ENCODE measurements around the gene TKT. TPM values are rescaled to one million over a fixed set of nuclear protein-coding genes. Genes with fewer than 3 reads are reported as not detected.

TKT gene
- polyA plus RNA-seq, 1 donor from 2014 or later = 194 TPM

DNA sequence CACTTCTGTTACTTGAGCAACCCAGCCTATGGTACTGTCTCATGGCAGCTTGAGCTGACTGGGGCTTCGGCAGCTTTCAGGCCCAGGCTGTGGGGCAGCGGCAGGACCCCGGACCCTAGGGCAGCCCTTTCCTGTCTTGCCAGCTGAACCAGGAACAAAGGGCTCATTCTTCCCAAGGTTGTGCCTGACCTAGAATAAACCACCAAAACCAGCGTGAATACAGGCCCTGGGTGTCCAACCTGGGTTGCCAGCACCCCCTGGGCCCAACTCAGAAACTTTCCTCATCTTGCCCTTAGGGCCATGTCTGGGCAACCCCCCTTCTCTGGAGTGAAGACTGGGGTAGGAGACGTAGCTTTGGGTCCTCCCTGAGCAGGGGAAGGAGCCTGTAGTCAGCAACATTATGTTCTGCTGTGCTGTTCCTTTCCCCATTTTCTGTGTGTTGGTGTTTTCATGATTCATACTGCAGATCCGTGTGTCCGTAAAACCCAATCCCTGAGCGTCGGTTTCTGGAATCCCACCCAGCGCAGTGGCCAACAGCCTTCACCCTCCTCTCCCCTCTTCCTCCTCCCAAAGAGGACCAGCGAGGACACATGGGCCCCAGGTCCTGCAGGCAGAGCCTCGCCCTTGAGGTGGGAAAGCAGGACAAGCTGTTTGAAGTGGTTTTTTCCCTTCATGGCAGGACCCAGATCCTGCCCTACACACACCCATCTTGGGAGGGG is 33.5 kb downstream of the TKT start:
- Histone ChIP-seq H3K4me2 (ENCODE audit: low read length) (no peak overlapping the region), H3K27ac (ENCODE audit: low read length) (no peak overlapping the region), H3K27me3 (ENCODE audit: insufficient read depth, low read depth, low read length) (no peaks in the 10 kb centered on the region), H3K36me3 (ENCODE audit: insufficient read depth, low read length) (no peaks in the 10 kb centered on the region), H3K9ac (ENCODE audit: low read length) (no peak overlapping the region), H2AFZ (ENCODE audit: low read depth, low read length) (no peak overlapping the region), H3K79me2 (replicated peaks; ENCODE audit: insufficient read depth, low read length) (no peaks in the 10 kb centered on the region), H3K9me2 (ENCODE audit: insufficient read depth, low read length) (no peaks in the 10 kb centered on the region), H3K9me3 (ENCODE audit: low read length) (no peaks in the 10 kb centered on the region), H4K20me1 (ENCODE audit: insufficient read depth) (no peaks in the 10 kb centered on the region), H3F3A (ENCODE audit: insufficient read depth, low read length, poor library complexity, severe bottlenecking) (no peaks in the 10 kb centered on the region), H3K4me3 (ENCODE audit: low read length) (no peak overlapping the region)
- TF ChIP-seq MXI1 (conservative IDR thresholded peaks at IDR 0.05; ENCODE audit: poor library complexity, severe bottlenecking) (no peak), RAD21 (conservative IDR thresholded peaks at IDR 0.05) (no peak), EZH2 (IDR thresholded peaks at IDR 0.05; ENCODE audit: borderline replicate concordance, insufficient read depth, low read length, poor library complexity, severe bottlenecking) (no peak), TAF1 (IDR thresholded peaks at IDR 0.05; ENCODE audit: low read depth) (no peak), POLR2AphosphoS5 (IDR thresholded peaks at IDR 0.05) (no peak)
- TF ChIP-seq, protein P1, sequence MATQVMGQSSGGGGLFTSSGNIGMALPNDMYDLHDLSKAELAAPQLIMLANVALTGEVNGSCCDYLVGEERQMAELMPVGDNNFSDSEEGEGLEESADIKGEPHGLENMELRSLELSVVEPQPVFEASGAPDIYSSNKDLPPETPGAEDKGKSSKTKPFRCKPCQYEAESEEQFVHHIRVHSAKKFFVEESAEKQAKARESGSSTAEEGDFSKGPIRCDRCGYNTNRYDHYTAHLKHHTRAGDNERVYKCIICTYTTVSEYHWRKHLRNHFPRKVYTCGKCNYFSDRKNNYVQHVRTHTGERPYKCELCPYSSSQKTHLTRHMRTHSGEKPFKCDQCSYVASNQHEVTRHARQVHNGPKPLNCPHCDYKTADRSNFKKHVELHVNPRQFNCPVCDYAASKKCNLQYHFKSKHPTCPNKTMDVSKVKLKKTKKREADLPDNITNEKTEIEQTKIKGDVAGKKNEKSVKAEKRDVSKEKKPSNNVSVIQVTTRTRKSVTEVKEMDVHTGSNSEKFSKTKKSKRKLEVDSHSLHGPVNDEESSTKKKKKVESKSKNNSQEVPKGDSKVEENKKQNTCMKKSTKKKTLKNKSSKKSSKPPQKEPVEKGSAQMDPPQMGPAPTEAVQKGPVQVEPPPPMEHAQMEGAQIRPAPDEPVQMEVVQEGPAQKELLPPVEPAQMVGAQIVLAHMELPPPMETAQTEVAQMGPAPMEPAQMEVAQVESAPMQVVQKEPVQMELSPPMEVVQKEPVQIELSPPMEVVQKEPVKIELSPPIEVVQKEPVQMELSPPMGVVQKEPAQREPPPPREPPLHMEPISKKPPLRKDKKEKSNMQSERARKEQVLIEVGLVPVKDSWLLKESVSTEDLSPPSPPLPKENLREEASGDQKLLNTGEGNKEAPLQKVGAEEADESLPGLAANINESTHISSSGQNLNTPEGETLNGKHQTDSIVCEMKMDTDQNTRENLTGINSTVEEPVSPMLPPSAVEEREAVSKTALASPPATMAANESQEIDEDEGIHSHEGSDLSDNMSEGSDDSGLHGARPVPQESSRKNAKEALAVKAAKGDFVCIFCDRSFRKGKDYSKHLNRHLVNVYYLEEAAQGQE (IDR thresholded peaks at IDR 0.05; ENCODE audit: borderline replicate concordance) = no peak

DNA sequence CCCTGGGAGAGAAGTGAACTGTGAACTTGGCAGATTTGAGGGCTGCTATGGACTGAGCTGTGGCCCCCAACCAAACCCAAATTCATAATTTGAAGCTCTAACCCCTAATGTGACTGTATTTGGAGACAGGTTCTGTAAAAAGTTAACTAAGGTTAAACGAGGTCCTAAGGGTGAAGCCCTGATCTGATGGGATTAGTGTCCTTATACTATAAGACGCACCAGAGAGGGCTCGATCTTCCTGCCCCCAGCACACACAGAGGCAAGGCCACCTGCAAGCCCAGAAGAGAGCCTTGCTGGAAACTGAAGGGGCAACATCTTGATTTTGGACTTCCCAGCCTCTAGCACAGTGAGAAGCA is 34.0 kb downstream of the TKT start:
- TF ChIP-seq MXI1 (conservative IDR thresholded peaks at IDR 0.05; ENCODE audit: poor library complexity, severe bottlenecking) = no peak
- TF ChIP-seq TAF1 (IDR thresholded peaks at IDR 0.05; ENCODE audit: low read depth) = no peak
- no peak for TF ChIP-seq RAD21 (conservative IDR thresholded peaks at IDR 0.05)
- TF ChIP-seq EZH2 (IDR thresholded peaks at IDR 0.05; ENCODE audit: borderline replicate concordance, insufficient read depth, low read length, poor library complexity, severe bottlenecking) = no peak
- TF ChIP-seq SMC3 (conservative IDR thresholded peaks at IDR 0.05; ENCODE audit: poor library complexity) = no peak
- TF ChIP-seq, protein P2, sequence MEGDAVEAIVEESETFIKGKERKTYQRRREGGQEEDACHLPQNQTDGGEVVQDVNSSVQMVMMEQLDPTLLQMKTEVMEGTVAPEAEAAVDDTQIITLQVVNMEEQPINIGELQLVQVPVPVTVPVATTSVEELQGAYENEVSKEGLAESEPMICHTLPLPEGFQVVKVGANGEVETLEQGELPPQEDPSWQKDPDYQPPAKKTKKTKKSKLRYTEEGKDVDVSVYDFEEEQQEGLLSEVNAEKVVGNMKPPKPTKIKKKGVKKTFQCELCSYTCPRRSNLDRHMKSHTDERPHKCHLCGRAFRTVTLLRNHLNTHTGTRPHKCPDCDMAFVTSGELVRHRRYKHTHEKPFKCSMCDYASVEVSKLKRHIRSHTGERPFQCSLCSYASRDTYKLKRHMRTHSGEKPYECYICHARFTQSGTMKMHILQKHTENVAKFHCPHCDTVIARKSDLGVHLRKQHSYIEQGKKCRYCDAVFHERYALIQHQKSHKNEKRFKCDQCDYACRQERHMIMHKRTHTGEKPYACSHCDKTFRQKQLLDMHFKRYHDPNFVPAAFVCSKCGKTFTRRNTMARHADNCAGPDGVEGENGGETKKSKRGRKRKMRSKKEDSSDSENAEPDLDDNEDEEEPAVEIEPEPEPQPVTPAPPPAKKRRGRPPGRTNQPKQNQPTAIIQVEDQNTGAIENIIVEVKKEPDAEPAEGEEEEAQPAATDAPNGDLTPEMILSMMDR (IDR thresholded peaks at IDR 0.05; ENCODE audit: poor library complexity, severe bottlenecking) = no peak
- TF ChIP-seq, protein P1 (IDR thresholded peaks at IDR 0.05; ENCODE audit: borderline replicate concordance) = no peak
- TF ChIP-seq POLR2AphosphoS5 (IDR thresholded peaks at IDR 0.05) = no peak
- TF ChIP-seq EP300 (conservative IDR thresholded peaks at IDR 0.05; ENCODE audit: poor library complexity, severe bottlenecking) = no peak
- H3K36me3 ChIP-seq (ENCODE audit: insufficient read depth, low read length) = no peaks in the 10 kb centered on the region
- no peak overlapping the region for H3K27ac ChIP-seq (ENCODE audit: low read length)

More for the DNA sequence above, 34.0 kb downstream of the TKT start:
- no peak overlapping the region for H2AFZ ChIP-seq (ENCODE audit: low read depth, low read length)
- no peaks in the 10 kb centered on the region for H4K20me1 ChIP-seq (ENCODE audit: insufficient read depth)
- H3K9ac ChIP-seq (ENCODE audit: low read length) = no peak overlapping the region
- H3K79me2 ChIP-seq (replicated peaks; ENCODE audit: insufficient read depth, low read length) = no peaks in the 10 kb centered on the region
- no peaks in the 10 kb centered on the region for H3K27me3 ChIP-seq (ENCODE audit: insufficient read depth, low read depth, low read length)
- no peaks in the 10 kb centered on the region for H3K9me2 ChIP-seq (ENCODE audit: insufficient read depth, low read length)
- H3K4me3 ChIP-seq (ENCODE audit: low read length) = no peak overlapping the region
- no peak overlapping the region for H3K4me2 ChIP-seq (ENCODE audit: low read length)
- no peaks in the 10 kb centered on the region for H3K9me3 ChIP-seq (ENCODE audit: low read length)
- H3F3A ChIP-seq (ENCODE audit: insufficient read depth, low read length, poor library complexity, severe bottlenecking) = no peaks in the 10 kb centered on the region

Measured in neural cell (in vitro differentiated cells).